Left lung (tissue), 10 donors: ENCODE data around the gene C2orf76. TPM values are rescaled to one million over a fixed set of nuclear protein-coding genes. Genes with fewer than 3 reads are reported as not detected.

Experiments
- ATAC-seq: fragments of 200-7000 bp; cut with Tn5 transposase; one replicate; pipeline ENCODE4 v1.9.1; 2020; ENCODE audit warnings: moderate library complexity
- DNase-seq, 4 donors: peaks; one replicate each; pipeline ENCODE4 v3.0.0-alpha.2; 2013 to 2020
- H3K27ac ChIP-seq, 2 donors: fragments of 200-600 bp; sonication (generic) in 1 of 2; one replicate each; pipeline versions ENCODE4 v1.5.0 to v1.8.0; 2020 to 2021
- H3K27me3 ChIP-seq, 2 donors: fragments of 200-600 bp; sonication (generic) in 1 of 2; one replicate each; pipeline versions ENCODE4 v1.5.0 to v1.8.0; 2020 to 2021
- H3K36me3 ChIP-seq, 2 donors: fragments of 200-600 bp; sonication (generic) in 1 of 2; one replicate each; pipeline versions ENCODE4 v1.5.0 to v1.8.0; 2020 to 2021
- H3K4me1 ChIP-seq, 2 donors: fragments of 200-600 bp; one replicate each; pipeline ENCODE4 v1.8.0; 2021
- H3K4me3 ChIP-seq, 2 donors: fragments of 200-600 bp; sonication (generic) in 1 of 2; one replicate each; pipeline versions ENCODE4 v1.5.0 to v1.8.0; 2020 to 2021; ENCODE audit warnings: mild to moderate bottlenecking in 1 of 2
- H3K9me3 ChIP-seq, 2 donors: fragments of 200-600 bp; sonication (generic) in 1 of 2; one replicate each; pipeline versions ENCODE4 v1.5.0 to v1.8.0; 2020 to 2021
- intact Hi-C, 2 donors: fragments of 100-400 bp; cut with DNase I; formaldehyde crosslinking; loops; one replicate each; pipeline versions ENCODE4 v1.11.2 to v1.14.2; 2022
- polyA plus RNA-seq, 6 donors: library from polyadenylated mRNA; unstranded; fragments of 120-200 nt; gene quantifications; one replicate each; pipeline ENCODE4 v1.2.1, GENCODE V29; 2013; ENCODE audit not compliant: insufficient read length in 6 of 6
- total RNA-seq, 2 donors: library from RNA; stranded (reverse); fragmentation: NEBNext Ultra II Directional; extraction: Animal tissue kit (Norgen Biotek cat#: 25700); gene quantifications; one replicate each; pipeline ENCODE4 v1.2.1, GENCODE V29; 2021
- TF ChIP-seq, protein P1 (sequence below), 2 donors: fragments of 200-600 bp; sonication (generic) in 1 of 2; IDR thresholded peaks; one replicate each; pipeline versions ENCODE4 v1.5.0 to v1.8.0; 2021; ENCODE audit warnings: antibody characterized with exemption in 2 of 2
- donor health status: DM: no; HTN: yes; CAD: no.
- donor health status: DM: no; HTN: no; CAD: no.

The C2orf76 gene
- total and polyA plus RNA-seq, 8 donors: 11.0 to 17.1 (median 16.0) TPM

DNA sequence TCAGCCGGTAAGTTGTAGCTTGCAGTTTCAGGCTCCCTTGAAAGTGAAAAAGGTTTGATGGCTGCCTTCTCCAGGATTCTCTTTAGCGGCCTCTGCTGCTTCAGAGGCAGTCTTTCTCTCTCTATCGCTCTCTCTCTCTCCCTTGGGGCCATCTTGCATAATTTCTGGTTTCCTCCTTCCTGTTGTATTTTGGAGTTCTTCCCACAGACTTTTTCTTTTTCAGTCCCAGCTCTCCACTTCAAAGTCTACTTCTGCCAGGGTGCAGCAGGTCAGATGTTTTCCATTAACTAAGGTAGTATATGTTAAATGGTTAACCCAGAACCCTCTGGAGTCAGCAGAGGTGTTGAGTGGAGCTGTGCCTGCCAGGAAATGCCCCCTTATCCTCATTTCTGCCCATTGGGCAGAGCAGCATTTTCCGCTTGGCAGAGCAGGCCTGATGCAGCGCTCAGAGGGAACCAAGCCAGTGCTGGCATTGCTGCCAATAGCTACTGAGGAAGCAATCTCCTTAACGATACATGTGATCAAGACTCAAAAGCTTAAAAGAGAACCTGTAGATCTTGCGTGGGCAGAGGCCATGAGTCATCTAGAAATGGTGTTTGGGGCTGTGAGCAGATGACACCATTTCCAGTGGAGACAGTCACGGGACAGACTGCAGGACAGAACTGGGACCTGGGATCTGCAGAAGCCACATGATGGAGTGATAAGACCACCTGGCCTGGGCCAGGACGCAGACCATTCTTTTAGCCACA, 20.9 kb upstream of the C2orf76 start:
- H3K4me1 ChIP-seq: peaks cover 18 to 33% of the 10 kb centered on the region in 2 donors
- peak in 2 of 4 donors; percentile 34 to 86 for DNase-seq
- no peaks in the 10 kb centered on the region for H3K36me3 ChIP-seq
- H3K27me3 ChIP-seq: no peaks in the 10 kb centered on the region
- H3K9me3 ChIP-seq: no peaks in the 10 kb centered on the region
- TF ChIP-seq, protein P1, sequence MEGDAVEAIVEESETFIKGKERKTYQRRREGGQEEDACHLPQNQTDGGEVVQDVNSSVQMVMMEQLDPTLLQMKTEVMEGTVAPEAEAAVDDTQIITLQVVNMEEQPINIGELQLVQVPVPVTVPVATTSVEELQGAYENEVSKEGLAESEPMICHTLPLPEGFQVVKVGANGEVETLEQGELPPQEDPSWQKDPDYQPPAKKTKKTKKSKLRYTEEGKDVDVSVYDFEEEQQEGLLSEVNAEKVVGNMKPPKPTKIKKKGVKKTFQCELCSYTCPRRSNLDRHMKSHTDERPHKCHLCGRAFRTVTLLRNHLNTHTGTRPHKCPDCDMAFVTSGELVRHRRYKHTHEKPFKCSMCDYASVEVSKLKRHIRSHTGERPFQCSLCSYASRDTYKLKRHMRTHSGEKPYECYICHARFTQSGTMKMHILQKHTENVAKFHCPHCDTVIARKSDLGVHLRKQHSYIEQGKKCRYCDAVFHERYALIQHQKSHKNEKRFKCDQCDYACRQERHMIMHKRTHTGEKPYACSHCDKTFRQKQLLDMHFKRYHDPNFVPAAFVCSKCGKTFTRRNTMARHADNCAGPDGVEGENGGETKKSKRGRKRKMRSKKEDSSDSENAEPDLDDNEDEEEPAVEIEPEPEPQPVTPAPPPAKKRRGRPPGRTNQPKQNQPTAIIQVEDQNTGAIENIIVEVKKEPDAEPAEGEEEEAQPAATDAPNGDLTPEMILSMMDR (IDR thresholded peaks at IDR 0.05): no peak
- H3K27ac ChIP-seq: peak overlapping the region; percentile 50 to 56
- intact Hi-C loops: no loop called here
- peak; percentile 92 for ATAC-seq
- no peak overlapping the region for H3K4me3 ChIP-seq

DNA sequence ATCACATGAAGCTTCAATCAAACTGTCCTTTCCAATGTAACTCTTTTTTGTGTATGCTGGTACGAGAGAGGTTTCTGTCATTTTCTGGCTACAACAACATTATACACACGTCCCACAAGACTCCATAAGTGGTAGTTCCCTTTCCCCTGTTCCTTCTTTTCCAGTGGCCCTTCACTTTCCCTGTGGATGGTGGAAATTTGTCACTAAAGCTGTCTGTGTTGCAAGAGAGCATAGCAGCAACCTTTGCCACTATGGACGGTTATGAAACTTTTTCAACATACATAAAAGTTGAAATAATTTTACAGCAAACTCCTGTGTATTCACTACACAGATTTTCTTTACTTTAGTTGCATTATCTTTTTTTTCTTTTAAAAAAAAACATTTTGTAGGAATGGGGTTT, 18.8 kb upstream of the C2orf76 start:
- Histone ChIP-seq H3K27ac (no peak overlapping the region), H3K9me3 (no peaks in the 10 kb centered on the region), H3K36me3 (no peaks in the 10 kb centered on the region), H3K27me3 (no peaks in the 10 kb centered on the region), H3K4me3 (no peak overlapping the region), H3K4me1 (peaks cover 18 to 33% of the 10 kb centered on the region in 2 donors)
- ATAC-seq (no peak), DNase-seq (no peak)
- intact Hi-C loops: no loop called here
- TF ChIP-seq, protein P1 (IDR thresholded peaks at IDR 0.05): no peak

DNA sequence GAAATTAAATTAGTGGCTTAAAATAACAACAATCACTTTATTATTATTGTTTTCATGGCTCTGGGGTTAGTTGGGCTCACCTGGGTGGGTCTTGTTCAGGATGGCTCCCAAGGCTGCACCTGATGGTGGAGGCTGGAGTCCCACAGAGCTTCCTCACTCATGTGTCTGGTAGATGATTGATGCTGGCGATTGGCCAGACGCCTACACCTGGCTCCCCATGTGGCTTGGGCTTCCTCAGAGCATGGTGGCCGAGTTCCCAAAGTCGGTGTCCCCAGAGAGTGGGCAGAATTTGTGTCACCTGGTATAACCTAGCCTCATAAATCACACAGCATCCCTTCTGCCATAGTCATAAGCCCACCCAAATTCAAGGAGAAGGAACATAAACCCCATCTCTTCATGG, 18.3 kb upstream of the C2orf76 start:
- DNase-seq: no peak
- H3K4me1 ChIP-seq: peaks cover 18 to 29% of the 10 kb centered on the region in 2 donors
- H3K36me3 ChIP-seq: no peaks in the 10 kb centered on the region
- intact Hi-C loops: no loop called here
- no peak for ATAC-seq
- TF ChIP-seq, protein P1 (IDR thresholded peaks at IDR 0.05): no peak
- no peaks in the 10 kb centered on the region for H3K27me3 ChIP-seq
- no peak overlapping the region for H3K4me3 ChIP-seq
- no peaks in the 10 kb centered on the region for H3K9me3 ChIP-seq
- H3K27ac ChIP-seq: no peak overlapping the region

DNA sequence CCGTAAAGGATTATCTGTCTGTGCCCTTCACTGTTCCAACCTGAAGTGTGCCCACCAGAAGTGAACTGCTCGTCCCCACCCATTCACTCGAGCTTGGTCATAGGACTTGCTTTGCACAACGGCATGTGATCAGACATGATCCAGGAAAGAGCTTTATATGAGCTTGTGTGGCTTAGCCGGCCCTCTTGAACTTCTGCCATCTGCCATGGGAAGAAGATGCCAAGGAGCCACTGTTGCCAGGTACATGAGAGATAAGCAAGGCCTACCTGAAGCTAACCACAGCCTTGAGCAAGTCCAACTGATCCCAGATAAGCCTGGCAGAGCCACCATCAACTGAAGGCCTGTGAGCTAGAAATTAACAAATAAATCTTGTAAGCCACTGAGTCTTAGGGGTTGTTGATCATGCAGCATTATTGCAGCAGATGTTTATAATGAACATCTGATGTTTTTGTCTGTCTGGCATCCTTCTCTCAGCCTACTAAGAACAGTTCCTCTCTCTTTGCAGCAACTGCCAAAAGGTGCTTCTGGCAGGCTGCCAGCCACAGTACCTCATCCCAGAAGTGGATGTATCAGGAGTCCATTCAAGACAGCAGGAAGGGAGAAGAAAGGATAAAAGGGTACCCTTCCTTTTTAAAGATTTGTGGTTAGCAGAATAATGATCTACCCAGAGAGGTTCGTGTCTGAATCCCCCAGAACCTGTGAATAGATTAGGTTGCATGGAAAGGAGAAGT, 16.9 kb upstream of the C2orf76 start:
- Histone ChIP-seq H3K4me1 (peaks cover 5 to 18% of the 10 kb centered on the region in 2 donors), H3K9me3 (no peaks in the 10 kb centered on the region), H3K27me3 (no peaks in the 10 kb centered on the region), H3K27ac (no peak overlapping the region), H3K36me3 (no peaks in the 10 kb centered on the region), H3K4me3 (no peak overlapping the region)
- TF ChIP-seq, protein P1 (IDR thresholded peaks at IDR 0.05): no peak
- DNase-seq (no peak), ATAC-seq (no peak)
- intact Hi-C loops: no loop called here

DNA sequence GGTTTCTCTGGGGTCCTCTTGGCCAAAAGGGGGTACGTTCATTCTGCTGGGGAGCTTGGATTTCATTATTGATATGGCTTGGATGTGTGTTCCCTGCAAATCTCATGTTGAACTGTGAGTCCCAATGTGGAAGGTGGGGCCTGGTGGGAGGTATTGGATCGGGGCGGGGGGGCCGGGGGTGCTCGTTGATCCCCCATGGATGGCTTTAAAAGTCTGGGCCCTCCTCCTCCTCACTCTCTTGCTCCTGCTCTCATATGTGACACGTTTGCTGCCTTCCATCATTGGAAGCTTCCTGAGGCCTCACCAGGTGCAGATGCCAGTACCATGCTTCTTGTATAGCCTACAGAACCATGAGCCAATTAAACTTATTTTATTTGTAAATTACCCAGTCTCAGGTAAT, 11.9 kb upstream of the C2orf76 start:
- intact Hi-C loops: no loop called here
- H3K4me3 ChIP-seq: no peak overlapping the region
- no peak for ATAC-seq

More for the DNA sequence above, 11.9 kb upstream of the C2orf76 start:
- DNase-seq: no peak
- TF ChIP-seq, protein P1 (IDR thresholded peaks at IDR 0.05): no peak
- Histone ChIP-seq H3K9me3 (peaks cover 0 to 7% of the 10 kb centered on the region in 2 donors), H3K4me1 (no peaks in the 10 kb centered on the region), H3K27me3 (no peaks in the 10 kb centered on the region), H3K36me3 (peaks cover 0 to 15% of the 10 kb centered on the region in 2 donors), H3K27ac (no peak overlapping the region)
